ENCODE measurements around the gene SPRR1A.
"Not testable (repeated sequence)": the region's sequence is repeated elsewhere in the genome, so short reads cannot be mapped to it uniquely, and the experiment has no call there.

Gene SPRR1A

GRCh38 chr1:152976688-152977087, 7.2 kb upstream of the SPRR1A start:
- DNase-seq, result no peak

- DNase-seq, result no peak
These were observed 6.3 kb upstream of the SPRR1A start for GRCh38 chr1:152977614-152978013.

DNA sequence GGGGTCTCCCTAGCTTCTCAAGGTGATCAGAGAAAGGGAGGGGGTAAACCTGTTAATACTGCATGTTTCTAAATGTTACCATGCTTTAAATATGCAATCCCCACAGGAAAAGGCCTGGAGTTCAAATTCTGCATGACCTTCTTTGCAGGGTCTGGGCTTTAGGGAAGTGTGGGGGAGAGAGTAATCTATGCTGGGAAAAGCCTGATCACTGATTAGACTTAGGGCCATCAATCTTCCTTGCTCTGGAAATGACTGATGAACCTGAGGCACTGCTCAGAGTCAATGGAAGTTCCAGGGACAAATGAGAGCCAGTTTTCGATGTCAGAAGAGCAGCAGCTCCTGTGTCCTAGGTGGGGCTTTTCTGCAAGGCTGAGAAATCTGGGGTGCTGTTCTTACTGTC, 3.2 kb upstream of the SPRR1A start:
- DNase-seq, result no peak

DNA sequence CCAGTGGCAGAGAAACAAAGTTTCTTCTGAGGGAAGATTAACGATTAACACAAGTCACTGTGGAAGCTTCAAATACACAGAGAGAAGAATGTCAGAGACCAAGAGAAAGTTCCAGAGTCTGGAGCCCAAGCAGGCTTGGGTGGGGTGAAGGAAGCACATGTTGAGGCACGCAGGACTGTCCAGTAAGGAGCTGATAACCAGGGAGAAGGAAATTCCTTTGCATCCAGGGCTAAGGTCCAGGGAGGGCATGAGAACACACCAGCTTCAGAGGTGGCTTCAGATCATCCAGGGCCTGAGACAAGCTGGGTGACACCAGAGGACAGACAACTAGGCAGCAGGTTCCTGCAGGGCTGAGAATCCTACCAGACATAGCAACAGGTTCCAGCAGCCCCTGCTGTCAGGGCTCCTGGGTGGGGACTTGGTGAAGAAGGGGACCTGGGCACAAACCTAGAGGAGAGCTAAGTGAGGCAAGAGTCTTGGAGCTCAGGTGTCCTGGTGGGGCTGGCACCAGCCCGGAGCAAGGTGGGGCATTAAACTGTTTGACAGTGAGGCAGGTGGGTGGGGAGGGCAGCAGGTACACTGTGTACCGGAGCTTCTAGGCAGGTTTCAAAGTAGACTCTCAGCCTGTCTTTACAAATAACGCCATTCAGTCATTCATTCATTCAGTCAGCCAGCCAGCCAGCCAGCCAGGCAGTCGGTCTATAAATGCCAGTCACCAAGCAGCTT, 2.6 kb upstream of the SPRR1A start:
- no peak for DNase-seq

- DNase-seq, result no peak
These were observed 1.8 kb upstream of the SPRR1A start for GRCh38 chr1:152982076-152982475.

DNA sequence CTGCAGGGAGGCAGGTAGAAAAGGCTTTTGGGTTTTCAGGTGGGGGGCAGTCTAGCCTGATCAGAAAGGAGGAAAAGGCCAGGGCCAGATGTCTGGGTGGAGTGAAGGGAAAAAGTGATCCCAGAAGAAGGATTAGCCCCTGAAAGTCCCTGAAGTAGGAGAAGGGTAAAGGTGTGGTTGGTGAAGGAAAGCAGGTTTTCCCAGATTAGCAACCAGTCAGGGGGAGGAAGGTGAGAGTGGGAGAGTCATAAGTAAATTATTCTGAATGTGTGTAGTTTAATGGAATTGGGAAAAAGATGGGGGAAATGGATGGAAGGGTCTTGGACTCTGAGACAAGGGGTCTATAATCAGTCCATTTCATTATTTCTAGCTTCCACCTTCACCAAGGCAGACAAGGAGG, 647 bp upstream of the SPRR1A start:
- no peak for DNase-seq

- DNase-seq, result no peak
These were observed 2.7 kb downstream of the SPRR1A start for GRCh38 chr1:152986578-152986977.

GRCh38 chr1:152993186-152993585, 9.3 kb downstream of the SPRR1A start:
- no peak for DNase-seq

GRCh38 chr1:152995842-152996241, 12.0 kb downstream of the SPRR1A start:
- no peak for DNase-seq

DNA sequence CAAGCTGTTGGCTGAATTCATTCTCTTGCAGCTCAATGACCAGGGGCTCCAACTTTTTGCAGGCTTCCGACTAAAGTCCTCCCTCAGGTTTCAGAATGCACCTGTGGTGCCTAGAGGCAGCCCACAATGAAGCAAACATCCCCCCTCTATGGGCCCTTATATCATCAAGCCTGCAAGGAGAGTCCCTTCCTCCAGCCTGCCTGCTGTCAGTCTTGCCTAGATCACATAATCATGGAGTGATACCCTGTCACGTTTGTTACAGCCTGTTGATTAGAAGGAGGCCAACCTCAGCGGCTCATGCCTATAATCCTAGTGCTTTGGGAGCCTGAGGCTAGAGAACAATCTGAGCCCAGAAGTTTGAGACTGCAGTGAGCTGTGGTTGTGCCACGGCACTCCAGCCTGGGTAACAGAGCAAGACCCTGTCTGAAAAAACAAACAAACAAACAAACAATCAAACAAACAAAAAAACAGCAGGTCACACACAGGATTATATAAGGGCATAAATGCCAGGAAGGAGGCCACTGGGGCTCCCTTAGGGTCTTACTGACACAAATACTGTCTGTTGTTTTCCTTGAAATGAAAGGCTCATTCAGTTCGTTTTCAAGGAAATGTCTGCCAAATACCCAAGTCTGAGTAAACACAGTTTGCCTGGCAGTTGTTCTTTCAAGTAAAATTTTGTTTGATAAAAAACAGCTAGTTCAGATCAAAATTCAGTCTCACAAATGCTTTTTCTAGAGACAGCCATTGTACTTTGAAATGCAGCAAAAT, 12.9 kb downstream of the SPRR1A start:
- no peak for DNase-seq

GRCh38 chr1:152997901-152998300, 14.0 kb downstream of the SPRR1A start:
- no peak for DNase-seq

- no peak for DNase-seq
These were observed 14.6 kb downstream of the SPRR1A start for GRCh38 chr1:152998476-152998875.

- DNase-seq, result no peak
These were observed 15.9 kb downstream of the SPRR1A start for GRCh38 chr1:152999818-153000217.

DNA sequence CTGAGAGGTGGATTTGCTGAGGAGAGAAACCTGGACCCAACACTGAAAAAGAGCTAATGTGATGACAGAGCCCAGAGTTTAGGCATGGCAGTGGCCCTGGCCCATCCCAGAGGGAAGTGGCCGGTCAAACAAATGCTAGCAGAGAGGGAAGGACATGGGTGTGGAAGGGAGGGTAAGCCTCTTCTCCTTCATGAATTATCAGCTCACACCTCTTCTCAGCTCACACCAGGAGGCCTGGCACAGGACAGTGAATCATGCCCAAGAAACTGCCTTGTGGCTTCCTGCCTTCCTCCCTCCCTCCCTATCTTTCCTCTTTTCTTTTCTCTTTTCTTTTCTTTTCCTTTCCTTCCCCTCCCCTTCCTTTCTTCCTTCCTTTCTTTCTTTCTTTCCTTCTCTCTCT, 16.4 kb downstream of the SPRR1A start:
- no peak for DNase-seq

DNA sequence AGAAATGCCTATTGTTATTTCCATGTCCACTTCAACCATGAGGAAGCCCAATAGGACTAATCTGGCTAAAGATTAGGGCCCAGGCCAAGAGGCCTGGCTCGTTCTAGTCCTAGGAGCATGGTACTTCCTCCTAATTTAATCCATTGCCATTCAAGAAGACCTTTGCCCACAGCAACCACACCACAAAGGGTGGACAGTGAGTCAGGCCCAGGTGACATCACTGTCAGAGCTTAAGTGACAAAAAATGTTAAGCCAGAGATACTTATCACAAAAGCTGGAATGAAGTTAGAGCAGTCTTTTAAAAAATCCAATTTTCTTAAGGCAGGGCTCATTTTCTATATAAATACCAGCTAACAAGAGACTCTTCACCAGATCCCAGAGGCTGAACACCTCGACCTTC, 17.5 kb downstream of the SPRR1A start, which contains the start of gene SPRR3:
Gene SPRR3, plus strand, starts transcription at position 368 of the 400 bp plus-strand sequence. CDS start 1,272 bp downstream, outside the sequence.
- DNase-seq, result no peak

DNA sequence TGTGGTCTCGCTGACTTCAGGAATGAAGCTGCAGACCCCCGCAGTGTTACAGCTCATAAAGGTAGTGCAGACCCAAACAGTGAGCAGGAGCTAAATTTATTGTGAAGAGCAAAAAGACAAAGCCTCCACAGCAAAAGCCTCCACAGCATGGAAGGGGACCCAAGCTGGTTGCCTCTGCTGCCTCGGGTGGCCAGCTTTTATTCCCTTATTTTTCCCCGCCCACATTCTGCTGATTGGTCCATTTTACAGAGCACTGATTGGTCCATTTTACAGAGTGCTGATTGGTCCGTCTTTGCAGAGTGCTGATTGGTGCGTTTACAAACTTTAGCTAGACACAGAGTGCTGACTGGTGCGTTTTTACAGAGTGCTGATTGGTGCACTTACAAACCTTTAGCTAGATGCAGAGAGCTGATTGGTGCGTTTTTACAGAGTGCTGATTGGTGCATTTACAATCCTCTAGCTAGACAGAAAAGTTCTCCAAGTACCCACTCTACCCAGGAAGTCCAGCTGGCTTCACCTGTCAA, 27.4 kb downstream of the SPRR1A start:
- not testable (repeated sequence) for DNase-seq

- DNase-seq, result not testable (repeated sequence)
These were observed 37.9 kb downstream of the SPRR1A start for GRCh38 chr1:153021829-153022228.

- not testable (repeated sequence) for DNase-seq
These were observed 38.5 kb downstream of the SPRR1A start for GRCh38 chr1:153022340-153022739.

DNA sequence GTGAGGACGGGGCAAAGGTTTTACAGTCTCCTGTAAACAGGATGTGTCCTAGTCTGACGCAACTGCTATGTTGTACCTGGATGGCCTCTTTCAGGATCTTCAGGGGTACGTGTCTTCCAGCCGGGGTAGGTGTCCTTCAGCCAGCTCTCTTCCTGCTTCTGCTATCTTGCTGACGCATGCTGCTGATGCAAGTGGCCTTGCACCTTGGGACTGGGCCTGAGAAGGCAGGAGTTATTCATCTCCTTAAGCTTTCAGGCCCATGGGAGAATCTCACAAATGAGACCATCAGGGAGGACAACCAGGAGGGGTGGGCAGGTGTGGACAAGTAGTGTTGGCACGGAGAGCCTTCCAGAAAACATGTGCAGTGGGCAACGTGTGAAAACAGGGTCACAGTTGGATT, 39.2 kb downstream of the SPRR1A start:
- DNase-seq, result no peak

- no peak for DNase-seq
These were observed 40.5 kb downstream of the SPRR1A start for GRCh38 chr1:153024413-153024812.

GRCh38 chr1:153025797-153026196, 41.9 kb downstream of the SPRR1A start:
- no peak for DNase-seq

- DNase-seq, result no peak
These were observed 44.9 kb downstream of the SPRR1A start for GRCh38 chr1:153028766-153029165.

- DNase-seq, result no peak
These were observed 47.0 kb downstream of the SPRR1A start, which contains the start of gene SPRR1B for GRCh38 chr1:153030895-153031294. SPRR1B (plus strand) TSS chr1:153031203; CDS start chr1:153032346, 1,143 bp downstream.

DNA sequence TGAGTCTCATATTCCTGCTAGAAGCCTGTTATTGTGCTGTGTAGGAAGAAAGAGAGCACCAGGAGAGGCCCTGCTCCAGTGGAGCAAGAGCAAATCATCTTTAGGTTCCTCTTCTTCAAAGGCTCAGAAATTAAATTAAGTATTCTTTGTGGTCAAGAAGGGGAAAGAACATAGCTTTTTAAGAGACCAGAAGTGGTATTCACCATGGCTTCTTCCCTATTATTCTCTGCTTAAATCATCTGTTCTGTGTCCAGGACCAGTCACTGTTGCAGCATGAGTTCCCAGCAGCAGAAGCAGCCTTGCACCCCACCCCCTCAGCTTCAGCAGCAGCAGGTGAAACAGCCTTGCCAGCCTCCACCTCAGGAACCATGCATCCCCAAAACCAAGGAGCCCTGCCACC, 48.2 kb downstream of the SPRR1A start:
- DNase-seq, result no peak
